Measurements from ENCODE around the gene PRAC2. TPM values are rescaled to one million over a fixed set of nuclear protein-coding genes. Genes with fewer than 3 reads are reported as not detected.
A peak's percentile ranks its signal among the peaks of the same experiment; 100 is the strongest.

Gene PRAC2
- total and polyA plus RNA-seq, 2 of the 13 experiments (the other 11 are each of a cell fraction or from before 2014, with no cell fraction given): not detected

DNA sequence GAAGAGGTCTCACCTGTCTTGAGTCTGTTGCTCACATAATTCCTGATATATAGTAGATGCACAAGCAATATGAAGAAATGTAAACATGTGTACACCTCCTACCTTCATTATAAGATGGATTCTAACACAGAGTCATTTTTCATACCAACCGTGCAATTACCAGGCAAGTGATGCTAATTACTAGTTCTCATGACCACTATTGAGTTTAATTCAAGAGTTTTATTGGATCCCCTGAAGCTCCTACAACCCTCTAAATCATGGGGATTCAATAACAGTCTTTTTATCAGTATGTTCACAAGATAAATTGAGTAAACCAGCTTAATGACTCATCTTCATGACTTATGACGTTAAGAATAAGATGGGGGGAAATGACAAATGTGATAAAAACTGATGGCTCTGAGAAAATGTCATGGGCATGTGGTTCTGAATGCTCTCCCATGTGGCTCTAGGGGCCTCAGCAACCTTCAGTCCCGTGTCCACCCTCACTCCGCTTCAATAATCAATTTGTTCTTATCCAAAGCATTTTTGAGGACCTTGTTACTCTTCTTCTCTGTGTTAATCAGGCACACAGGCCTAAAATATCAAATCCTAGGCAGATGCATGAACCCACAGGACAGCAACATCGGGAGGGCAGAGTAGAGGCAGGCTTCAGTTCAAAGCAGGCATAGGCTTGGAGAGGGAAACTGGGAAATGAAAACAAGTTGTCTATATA, 43.4 kb upstream of the PRAC2 start:
- H2AFZ ChIP-seq (ENCODE audit: low read length): no peak overlapping the region
- no peak overlapping the region for H3K4me2 ChIP-seq (ENCODE audit: low read depth, low read length)
- 36% methylated on average over 5 of the region's 5 CpGs for WGBS (ENCODE audit: low lambda C conversion rate)
- BruUV-seq (replicated peaks): no TSS peak
- no peak for DNase-seq (ENCODE audit: low spot score)
- no peak overlapping the region for H3K27ac ChIP-seq (ENCODE audit: extremely low read length, insufficient read depth, low read length)
- no peaks in the 10 kb centered on the region for H3K36me3 ChIP-seq (replicated peaks in 1 of 2; ENCODE audit: control insufficient read depth in 1 of 2, insufficient read depth in 2 of 2, low read length in 2 of 2)
- H3K4me3 ChIP-seq (replicated peaks in 1 of 3; ENCODE audit: insufficient read depth in 1 of 3, low read depth in 2 of 3, low read length in 3 of 3): no peak overlapping the region
- H3K79me2 ChIP-seq (ENCODE audit: insufficient read depth, low read length): no peaks in the 10 kb centered on the region
- in situ Hi-C loops (cut with HindIII; ENCODE audit: extremely low pct_ligation_motif_present, low pct_unique_long_range_greater_than_20kb) (loop anchor here (5.0 kb wide), 1 partner anchor 198 kb away; no protein-coding TSS in a partner anchor), intact Hi-C loops (cut with micrococcal nuclease; ENCODE audit: unreplicated experiment) (loop anchor here (2.0 to 5.0 kb wide), 2 partner anchors 111 to 128 kb away; no protein-coding TSS in a partner anchor)
- no peak overlapping the region for H3K9ac ChIP-seq (ENCODE audit: insufficient read depth, low read depth, low read length)
- no peaks in the 10 kb centered on the region for H3K9me3 ChIP-seq (ENCODE audit: low read length)
- H4K20me1 ChIP-seq (ENCODE audit: insufficient read depth, low read length): no peaks in the 10 kb centered on the region
- 0 out of 2 replicates have a peak, but pooled peaks cover 9% of the 10 kb centered on the region for H3K4me1 ChIP-seq (ENCODE audit: insufficient read depth, low read length)
- POLR2A ChIA-PET: interaction anchor here (1.1 to 1.5 kb wide), 2 partner anchors 119 to 199 kb away, joined by 3 to 5 read pairs; no protein-coding TSS in a partner anchor
- no peak for TF ChIP-seq ZNF83 (CRISPR knock-in tag; IDR thresholded peaks at IDR 0.05; ENCODE audit: borderline replicate concordance)
- TF ChIP-seq MNT (IDR thresholded peaks at IDR 0.05): peak; percentile 66
- no peak for TF ChIP-seq RCOR2 (CRISPR knock-in tag; IDR thresholded peaks at IDR 0.05)
- TF ChIP-seq CREB1 (IDR thresholded peaks at IDR 0.05): peak; percentile 42
- no peak for TF ChIP-seq CREB1 (CRISPR knock-in tag; IDR thresholded peaks at IDR 0.05)
- H3K27me3 ChIP-seq (ENCODE audit: control insufficient read depth in 1 of 2, insufficient read depth in 2 of 2, low read length in 2 of 2): peaks cover 0 to 29% of the 10 kb centered on the region in 2 experiments; a peak in 3 of 5 replicates
- CTCF ChIA-PET (ENCODE audit: low intra/inter-chr PET ratio, low total read pairs): interaction anchor here (1.2 to 2.9 kb wide), 5 partner anchors 112 to 205 kb away, joined by 3 to 30 read pairs (median 11); no protein-coding TSS in a partner anchor
- ATAC-seq: no peak
- FAIRE-seq: no peak

- FAIRE-seq: no peak
- TF ChIP-seq, protein P1, sequence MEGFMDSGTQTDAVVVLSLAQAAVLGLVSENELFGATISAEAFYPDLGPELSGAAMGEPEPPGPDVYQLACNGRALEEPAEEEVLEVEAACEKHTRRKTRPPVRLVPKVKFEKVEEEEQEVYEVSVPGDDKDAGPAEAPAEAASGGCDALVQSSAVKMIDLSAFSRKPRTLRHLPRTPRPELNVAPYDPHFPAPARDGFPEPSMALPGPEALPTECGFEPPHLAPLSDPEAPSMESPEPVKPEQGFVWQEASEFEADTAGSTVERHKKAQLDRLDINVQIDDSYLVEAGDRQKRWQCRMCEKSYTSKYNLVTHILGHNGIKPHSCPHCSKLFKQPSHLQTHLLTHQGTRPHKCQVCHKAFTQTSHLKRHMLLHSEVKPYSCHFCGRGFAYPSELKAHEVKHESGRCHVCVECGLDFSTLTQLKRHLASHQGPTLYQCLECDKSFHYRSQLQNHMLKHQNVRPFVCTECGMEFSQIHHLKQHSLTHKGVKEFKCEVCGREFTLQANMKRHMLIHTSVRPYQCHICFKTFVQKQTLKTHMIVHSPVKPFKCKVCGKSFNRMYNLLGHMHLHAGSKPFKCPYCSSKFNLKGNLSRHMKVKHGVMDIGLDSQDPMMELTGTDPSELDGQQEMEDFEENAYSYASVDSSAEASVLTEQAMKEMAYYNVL (CRISPR knock-in tag; IDR thresholded peaks at IDR 0.05; ENCODE audit: borderline replicate concordance): no peak
- no peak for TF ChIP-seq ZNF331 (CRISPR knock-in tag; IDR thresholded peaks at IDR 0.05)
- TF ChIP-seq CAMTA2 (CRISPR knock-in tag; IDR thresholded peaks at IDR 0.05; ENCODE audit: borderline replicate concordance): no peak
- no peak for TF ChIP-seq KAT2B (IDR thresholded peaks at IDR 0.05; ENCODE audit: borderline replicate concordance, low read depth, low read length)
- TF ChIP-seq SNAI1 (CRISPR knock-in tag; IDR thresholded peaks at IDR 0.05; ENCODE audit: borderline replicate concordance): no peak
- TF ChIP-seq ZFX (CRISPR knock-in tag; IDR thresholded peaks at IDR 0.05; ENCODE audit: low read depth): no peak
- TF ChIP-seq ZFP1 (CRISPR knock-in tag; IDR thresholded peaks at IDR 0.05): no peak
- TF ChIP-seq ELF4 (CRISPR knock-in tag; IDR thresholded peaks at IDR 0.05; ENCODE audit: borderline replicate concordance): no peak
Observed at GRCh38 chr17:48681609-48682008, 41.4 kb upstream of the PRAC2 start.

More at GRCh38 chr17:48681609-48682008, 41.4 kb upstream of the PRAC2 start:
- Histone ChIP-seq H3K4me2 (ENCODE audit: low read depth, low read length) (no peak overlapping the region), H2AFZ (ENCODE audit: low read length) (no peak overlapping the region), H3K4me3 (replicated peaks in 1 of 3; ENCODE audit: insufficient read depth in 1 of 3, low read depth in 2 of 3, low read length in 3 of 3) (no peak overlapping the region), H4K20me1 (ENCODE audit: insufficient read depth, low read length) (no peaks in the 10 kb centered on the region), H3K27me3 (ENCODE audit: control insufficient read depth in 1 of 2, insufficient read depth in 2 of 2, low read length in 2 of 2) (peaks cover 0 to 29% of the 10 kb centered on the region in 2 experiments; a peak in 3 of 5 replicates), H3K79me2 (ENCODE audit: insufficient read depth, low read length) (no peaks in the 10 kb centered on the region), H3K9me3 (ENCODE audit: low read length) (no peaks in the 10 kb centered on the region), H3K9ac (ENCODE audit: insufficient read depth, low read depth, low read length) (no peak overlapping the region), H3K36me3 (replicated peaks in 1 of 2; ENCODE audit: control insufficient read depth in 1 of 2, insufficient read depth in 2 of 2, low read length in 2 of 2) (no peaks in the 10 kb centered on the region), H3K27ac (ENCODE audit: extremely low read length, insufficient read depth, low read length) (no peak overlapping the region), H3K4me1 (ENCODE audit: insufficient read depth, low read length) (0 out of 2 replicates have a peak, but pooled peaks cover 9% of the 10 kb centered on the region)
- DNase-seq (ENCODE audit: low spot score) (no peak), ATAC-seq (no peak)
- intact Hi-C loops (cut with micrococcal nuclease; ENCODE audit: unreplicated experiment): no loop called here
- no TSS peak for BruUV-seq (replicated peaks)
- POLR2A ChIA-PET: no interaction called here
- CTCF ChIA-PET (ENCODE audit: low intra/inter-chr PET ratio, low total read pairs): no interaction called here
- WGBS (ENCODE audit: low lambda C conversion rate): 88% methylated on average over 1 of the region's 1 CpG
- in situ Hi-C loops (cut with HindIII; ENCODE audit: extremely low pct_ligation_motif_present, low pct_unique_long_range_greater_than_20kb): loop anchor here (5.0 kb wide), 1 partner anchor 196 kb away; no protein-coding TSS in a partner anchor

Data from HepG2 (cell line).